HepG2 (cell line): ENCODE results near the gene LRIG1. TPM values are rescaled to one million over a fixed set of nuclear protein-coding genes. Genes with fewer than 3 reads are reported as not detected.
A peak's percentile ranks its signal among the peaks of the same experiment; 100 is the strongest.

Experiments used
- ELF1 ChIP-seq: sonication (generic); formaldehyde crosslinking; IDR thresholded peaks from 2 replicates; pipeline ENCODE4 v1.4.0; 2020; ENCODE audit warnings: missing genetic modification reagents
- FUBP1 ChIP-seq: sonication (generic); formaldehyde crosslinking; IDR thresholded peaks from 2 replicates; pipeline ENCODE4 v1.5.1; 2020; ENCODE audit warnings: missing genetic modification reagents, mild to moderate bottlenecking, borderline replicate concordance
- JARID2 ChIP-seq: sonication (generic); formaldehyde crosslinking; IDR thresholded peaks from 2 replicates; pipeline ENCODE4 v1.8.1; 2023; ENCODE audit warnings: missing genetic modification reagents, inconsistent platforms; ENCODE audit not compliant: insufficient replicate concordance
- MBD4 ChIP-seq: IDR thresholded peaks from 2 replicates; pipeline ENCODE4 v1.6.1; 2012; ENCODE audit warnings: low read length, inconsistent platforms, borderline replicate concordance
- MXD3 ChIP-seq: IDR thresholded peaks from 2 replicates; pipeline ENCODE4 v1.6.1; 2016; ENCODE audit warnings: mild to moderate bottlenecking, missing biosample characterization, missing genetic modification reagents
- MYNN ChIP-seq: sonication (generic); formaldehyde crosslinking; IDR thresholded peaks from 2 replicates; pipeline ENCODE4 v1.4.0; 2020; ENCODE audit warnings: mild to moderate bottlenecking, low read depth, missing genetic modification reagents
- PATZ1 ChIP-seq: sonication (generic); formaldehyde crosslinking; IDR thresholded peaks from 2 replicates; pipeline ENCODE4 v1.4.0; 2020; ENCODE audit warnings: missing genetic modification reagents
- TBL1XR1 ChIP-seq: fragments of 150-350 bp; IDR thresholded peaks from 2 replicates; pipeline ENCODE4 v1.6.1; 2014; ENCODE audit warnings: borderline replicate concordance, low read length; ENCODE audit not compliant: partially characterized antibody
- TBX3 ChIP-seq: fragments of 450-650 bp; IDR thresholded peaks from 2 replicates; pipeline ENCODE4 v1.6.1; 2017; ENCODE audit warnings: antibody characterized with exemption, mild to moderate bottlenecking, inconsistent platforms, borderline replicate concordance
- ZBTB44 ChIP-seq: sonication (generic); formaldehyde crosslinking; IDR thresholded peaks from 2 replicates; pipeline ENCODE4 v1.4.0; 2020; ENCODE audit warnings: missing genetic modification reagents
- ZFYVE20 ChIP-seq: sonication (generic); formaldehyde crosslinking; IDR thresholded peaks from 2 replicates; pipeline ENCODE4 v1.8.0; 2023; ENCODE audit warnings: low read depth, mild to moderate bottlenecking, moderate library complexity, missing genetic modification reagents, borderline replicate concordance
- ZMYM2 ChIP-seq: sonication (generic); formaldehyde crosslinking; IDR thresholded peaks from 2 replicates; pipeline ENCODE4 v1.8.0; 2022; ENCODE audit warnings: mild to moderate bottlenecking, missing genetic modification reagents
- ZNF253 ChIP-seq: sonication (generic); formaldehyde crosslinking; IDR thresholded peaks from 2 replicates; pipeline ENCODE4 v1.8.0; 2022; ENCODE audit warnings: mild to moderate bottlenecking, missing genetic modification reagents, borderline replicate concordance
- ZNF343 ChIP-seq: sonication (generic); formaldehyde crosslinking; IDR thresholded peaks from 2 replicates; pipeline ENCODE4 v1.4.0; 2020; ENCODE audit warnings: mild to moderate bottlenecking, missing genetic modification reagents
- ZNF512 ChIP-seq: sonication (generic); formaldehyde crosslinking; IDR thresholded peaks from 2 replicates; pipeline ENCODE4 v1.4.0; 2020; ENCODE audit warnings: mild to moderate bottlenecking, missing genetic modification reagents
- ZNF639 ChIP-seq: conservative IDR thresholded peaks from 2 replicates; pipeline ENCODE4 v1.6.1; 2018; ENCODE audit warnings: missing genetic modification reagents
- ZNF660 ChIP-seq: sonication (generic); formaldehyde crosslinking; IDR thresholded peaks from 2 replicates; pipeline ENCODE4 v1.5.1; 2020; ENCODE audit warnings: mild to moderate bottlenecking, low read depth, missing genetic modification reagents, borderline replicate concordance
- ZNF75D ChIP-seq: sonication (generic); formaldehyde crosslinking; IDR thresholded peaks from 2 replicates; pipeline ENCODE4 v1.8.1; 2023; ENCODE audit warnings: missing genetic modification reagents, mild to moderate bottlenecking, borderline replicate concordance
- polyA plus RNA-seq, 8 experiments: library from polyadenylated mRNA; depleted of rRNA in 3 of 8; stranded (reverse) in 7 of 8; unstranded in 1 of 8; fragments of >200 nt; fragmentation: Illumina TruSeq in 4 of 8; extraction: Trizol in 4 of 8; gene quantifications; 2 replicates each; pipeline versions ENCODE4 v1.2.1 to v1.2.3, GENCODE V29; 2011 to 2016; ENCODE audit warnings: low read depth in 4 of 8, missing spikeins in 1 of 8, mixed read lengths in 1 of 8; ENCODE audit not compliant: insufficient read depth in 1 of 8
- total RNA-seq, 5 experiments: library from RNA; depleted of rRNA; stranded (reverse); fragments of >200 nt; fragmentation: Illumina TruSeq; extraction: Trizol; gene quantifications; 2 replicates each; pipeline ENCODE4 v1.2.3, GENCODE V29; 2016; ENCODE audit warnings: low read depth in 1 of 5

LRIG1 gene
- total and polyA plus RNA-seq, 2 of the 13 experiments (the other 11 are each of a cell fraction or from before 2014, with no cell fraction given), result 17.8 to 24.8 TPM

- TF ChIP-seq MYNN (CRISPR knock-in tag), result no peak
- peak; percentile 100 for TF ChIP-seq TBX3
- 0 out of 2 replicates have a peak, but pooled peaks have one; percentile 36 for TF ChIP-seq MBD4
- TF ChIP-seq ZMYM2 (CRISPR knock-in tag), result no peak
- no peak for TF ChIP-seq ZBTB44 (CRISPR knock-in tag)
- no peak for TF ChIP-seq ZNF660
- no peak for TF ChIP-seq ZNF512 (CRISPR knock-in tag)
- TF ChIP-seq JARID2 (CRISPR knock-in tag), result no peak
- TF ChIP-seq TBL1XR1, result peak; percentile 85
- no peak; the same call in 1 of the 2 replicates for TF ChIP-seq ZNF343 (CRISPR knock-in tag)
- TF ChIP-seq FUBP1 (CRISPR knock-in tag), result no peak
- TF ChIP-seq ZNF253, result no peak
- no peak for TF ChIP-seq ZNF639
- TF ChIP-seq ZFYVE20 (CRISPR knock-in tag), result no peak
- 0 out of 2 replicates have a peak, but pooled peaks have one; percentile 34 for TF ChIP-seq MXD3 (CRISPR knock-in tag)
- no peak for TF ChIP-seq ZNF75D
- peak; percentile 92 for TF ChIP-seq PATZ1 (CRISPR knock-in tag)
- TF ChIP-seq ELF1 (CRISPR knock-in tag), result peak; percentile 55; the same call in 1 of the 2 replicates
Observed at GRCh38 chr3:66481071-66482017, 19.5 kb downstream of the LRIG1 start (continued).
